ENCODE results near the gene SRRM1. TPM values are rescaled to one million over a fixed set of nuclear protein-coding genes. Genes with fewer than 3 reads are reported as not detected.

SRRM1 gene
- total and polyA plus RNA-seq, 9 donors: 30.4 to 116 (median 77.7) TPM

Other genes starting within 250 kb of the SRRM1 start
- gene STPG1, start 229.5 kb upstream of the SRRM1 start, total RNA-seq: 1.4 TPM
- gene STPG1, start 229.5 kb upstream of the SRRM1 start, polyA plus RNA-seq (ENCODE audit: insufficient read depth in 1 of 8, insufficient read length in 8 of 8, low replicate concordance in 1 of 8): 1 to 10 TPM in 6 of 8 donors, under 1 TPM in 2; 0.94 to 2.5 (median 1.6) TPM
- gene NIPAL3, start 227.5 kb upstream of the SRRM1 start, total RNA-seq: 4.9 TPM
- gene NIPAL3, start 227.5 kb upstream of the SRRM1 start, polyA plus RNA-seq (ENCODE audit: insufficient read depth in 1 of 8, insufficient read length in 8 of 8, low replicate concordance in 1 of 8): 1 to 10 TPM; 3.2 to 5.9 (median 4.6) TPM
- gene RCAN3, start 140.5 kb upstream of the SRRM1 start, total RNA-seq: 1.4 TPM
- gene RCAN3, start 140.5 kb upstream of the SRRM1 start, polyA plus RNA-seq (ENCODE audit: insufficient read depth in 1 of 8, insufficient read length in 8 of 8, low replicate concordance in 1 of 8): 1 to 10 TPM in 7 of 8 donors, under 1 TPM in 1; 0.95 to 4.0 (median 1.6) TPM
- gene NCMAP, start 87.2 kb upstream of the SRRM1 start, total RNA-seq: 0.18 TPM
- gene NCMAP, start 87.2 kb upstream of the SRRM1 start, polyA plus RNA-seq (ENCODE audit: insufficient read depth in 1 of 8, insufficient read length in 8 of 8, low replicate concordance in 1 of 8): under 1 TPM in 5 of 8 donors, not detected in 3; 0.05 to 0.92 (median 0.06) TPM
- gene CLIC4, start 102.1 kb downstream of the SRRM1 start, total RNA-seq: 104 TPM
- 100 to 1,000 TPM; 103 to 173 (median 132) TPM for gene CLIC4, start 102.1 kb downstream of the SRRM1 start, polyA plus RNA-seq (ENCODE audit: insufficient read depth in 1 of 8, insufficient read length in 8 of 8, low replicate concordance in 1 of 8)

Measured in muscle of leg (tissue), 9 donors.